Left renal cortex interstitium (tissue), 4 donors: ENCODE results near the gene DCK. TPM values are rescaled to one million over a fixed set of nuclear protein-coding genes. Genes with fewer than 3 reads are reported as not detected.
"Not testable (repeated sequence)": the region's sequence is repeated elsewhere in the genome, so short reads cannot be mapped to it uniquely, and the experiment has no call there.

Source experiments
- DNase-seq, 4 donors: peaks; one replicate each; pipeline ENCODE4 v3.0.0-alpha.2; 2013; ENCODE audit warnings: low read depth in 4 of 4, low spot score in 2 of 4, missing footprints in 1 of 4
- polyA plus RNA-seq, 4 donors: library from polyadenylated mRNA; unstranded; fragments of 120-200 nt; gene quantifications; one replicate each; pipeline ENCODE4 v1.2.1, GENCODE V29; 2013; ENCODE audit not compliant: insufficient read length in 4 of 4

The DCK gene
- polyA plus RNA-seq, 4 donors = 27.9 to 45.2 (median 37.9) TPM

DNA sequence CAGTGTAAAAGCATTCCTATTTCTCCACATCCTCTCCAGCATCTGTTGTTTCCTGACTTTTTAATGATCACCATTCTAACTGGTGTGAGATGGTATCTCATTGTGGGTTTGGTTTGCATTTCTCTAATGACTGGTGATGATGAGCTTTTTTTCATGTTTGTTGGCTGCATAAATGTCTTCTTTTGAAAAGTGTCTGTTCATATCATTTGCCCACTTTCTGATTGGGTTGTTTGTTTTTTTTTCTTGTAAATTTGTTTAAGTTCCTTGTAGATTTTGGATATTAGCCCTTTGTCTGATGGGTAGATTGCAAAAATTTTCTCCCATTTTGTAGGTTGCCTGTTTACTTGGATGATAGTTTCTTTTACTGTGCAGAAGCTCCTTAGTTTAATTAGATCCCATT is 6.2 kb downstream of the DCK start:
- not testable (repeated sequence) for DNase-seq

DNA sequence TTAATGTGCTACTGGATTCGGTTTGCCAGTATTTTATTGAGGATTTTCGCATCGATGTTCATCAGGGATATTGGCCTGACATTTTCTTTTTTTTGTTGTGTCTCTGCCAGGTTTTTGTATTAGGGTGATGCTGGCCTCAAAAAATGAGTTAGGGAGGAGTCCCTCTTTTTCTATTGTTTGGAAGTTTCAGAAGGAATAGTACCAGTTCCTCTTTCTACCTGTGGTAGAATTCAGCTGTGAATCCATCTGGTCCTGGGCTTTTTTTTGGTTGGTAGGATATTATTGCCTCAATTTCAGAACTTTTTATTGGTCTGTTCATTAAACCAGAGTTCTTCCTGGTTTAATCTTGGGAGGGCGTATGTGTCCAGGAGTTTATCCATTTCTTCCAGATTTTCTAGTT is 7.9 kb downstream of the DCK start:
- not testable (repeated sequence) for DNase-seq

DNA sequence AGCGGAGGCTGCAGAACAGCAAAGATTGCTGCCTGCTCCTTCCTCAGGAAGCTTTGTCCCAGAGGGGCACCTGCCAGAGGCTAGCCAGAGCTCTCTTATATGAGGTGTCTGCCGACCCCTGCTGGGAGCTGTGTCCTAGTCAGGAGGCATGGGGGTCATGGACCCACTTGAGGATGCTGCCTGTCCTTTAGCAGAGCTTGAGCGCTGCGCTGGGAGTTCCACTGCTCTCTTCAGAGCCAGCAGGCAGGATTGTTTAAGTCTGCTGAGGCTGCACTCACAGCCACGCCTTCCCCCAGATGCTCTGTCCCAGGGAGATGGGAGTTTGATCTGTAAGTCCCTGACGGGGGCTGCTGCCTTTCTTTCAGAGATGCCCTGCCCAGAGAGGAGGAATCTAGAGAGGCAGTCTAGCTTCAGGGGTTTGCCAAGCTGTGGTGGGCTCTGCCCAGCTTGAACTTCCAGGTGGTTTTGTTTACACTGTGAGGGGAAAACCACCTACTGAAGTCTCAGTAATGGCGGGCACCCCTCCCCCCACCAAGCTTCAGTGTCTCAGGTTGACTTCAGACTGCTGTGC is 10.9 kb downstream of the DCK start:
- no peak for DNase-seq

DNA sequence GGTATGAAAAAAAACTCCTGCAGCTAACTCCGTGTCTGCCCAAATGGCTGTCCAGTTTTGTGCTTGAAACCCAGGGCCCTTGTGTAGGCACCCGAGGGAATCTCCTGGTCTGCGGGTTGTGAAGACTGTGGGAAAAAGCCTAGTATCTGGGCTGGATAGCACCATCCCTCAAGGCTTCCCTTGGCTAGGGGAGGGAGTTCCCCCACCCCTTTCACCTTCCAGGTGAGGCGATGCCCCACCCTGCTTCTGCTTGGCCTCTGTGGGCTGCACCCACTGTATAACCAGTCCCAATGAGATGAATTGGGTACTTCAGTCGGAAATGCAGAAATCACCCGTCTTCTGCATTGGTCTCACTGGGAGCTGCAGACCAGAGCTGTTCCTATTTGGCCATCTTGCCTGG is 11.6 kb downstream of the DCK start:
- not testable (repeated sequence) for DNase-seq

DNA sequence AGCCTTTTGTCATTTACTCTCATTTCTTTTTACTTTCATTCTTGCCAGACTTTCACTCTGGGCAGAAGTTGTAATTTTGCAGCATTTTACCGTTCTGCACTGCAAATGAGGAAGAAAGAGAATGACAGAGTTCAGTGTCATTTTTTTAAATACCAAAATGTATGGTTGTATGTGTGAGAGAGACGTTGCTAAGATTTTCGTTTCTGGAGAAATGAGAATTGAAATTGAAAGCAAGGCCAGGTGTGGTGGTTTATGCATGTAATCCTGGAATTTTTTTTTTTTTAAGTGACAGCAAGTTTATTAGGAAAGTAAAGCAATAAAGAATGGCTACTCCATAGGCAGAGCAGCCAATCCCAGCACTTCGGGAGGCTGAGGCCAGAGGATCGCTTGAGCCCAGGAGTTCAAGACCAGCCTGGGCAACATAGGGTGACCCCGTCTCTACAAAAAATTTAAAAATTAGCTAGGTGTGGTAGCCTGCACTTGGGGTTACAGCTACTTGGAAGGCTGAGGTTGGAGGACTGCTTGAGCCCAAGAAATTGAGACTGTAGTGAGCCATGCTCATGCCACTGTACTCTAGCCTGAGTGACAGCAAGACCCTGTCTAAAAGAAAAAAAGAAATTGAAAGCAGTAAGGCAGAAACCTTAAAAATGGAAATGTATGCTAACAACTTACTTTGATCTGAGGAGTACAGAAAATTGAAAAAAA is 12.9 kb downstream of the DCK start:
- no peak for DNase-seq

DNA sequence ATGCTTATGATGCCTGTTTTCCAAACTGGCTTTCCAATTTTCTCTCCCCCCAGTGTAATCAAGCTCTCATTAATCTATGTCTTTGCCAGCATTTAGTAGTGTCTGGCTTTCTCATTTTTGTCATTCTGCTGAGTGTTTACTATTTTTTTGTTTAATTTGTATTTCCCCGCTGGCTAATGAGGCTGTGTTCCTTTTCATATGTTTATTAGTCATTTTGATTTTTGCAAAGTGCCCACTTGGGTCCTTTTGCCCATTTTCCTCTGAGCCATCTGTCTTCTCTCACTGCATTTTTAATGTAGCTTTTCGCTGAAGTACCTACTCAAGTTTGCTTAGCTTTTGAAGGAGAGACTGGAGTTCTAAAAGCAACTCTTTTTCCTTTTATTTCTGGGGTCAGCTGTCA is 14.7 kb downstream of the DCK start:
- DNase-seq = no peak

DNA sequence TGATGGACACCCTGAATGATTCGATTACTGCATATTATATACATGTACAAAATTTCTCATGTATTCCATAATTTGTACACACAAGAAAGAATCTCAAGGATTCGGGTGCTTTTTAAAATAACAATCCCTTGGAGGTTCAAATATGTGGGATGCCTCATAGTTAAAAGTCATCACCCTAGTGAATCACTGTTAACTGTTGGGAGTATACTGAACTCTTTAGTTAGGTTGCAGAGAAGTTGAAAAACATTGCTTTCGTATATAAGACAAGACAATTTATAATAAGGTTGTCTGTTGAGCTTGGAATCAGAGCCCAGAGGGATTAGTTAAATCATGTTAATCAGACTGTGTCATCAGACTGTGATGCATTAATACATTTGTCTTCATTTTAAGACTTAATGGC is 15.6 kb downstream of the DCK start:
- DNase-seq = no peak

DNA sequence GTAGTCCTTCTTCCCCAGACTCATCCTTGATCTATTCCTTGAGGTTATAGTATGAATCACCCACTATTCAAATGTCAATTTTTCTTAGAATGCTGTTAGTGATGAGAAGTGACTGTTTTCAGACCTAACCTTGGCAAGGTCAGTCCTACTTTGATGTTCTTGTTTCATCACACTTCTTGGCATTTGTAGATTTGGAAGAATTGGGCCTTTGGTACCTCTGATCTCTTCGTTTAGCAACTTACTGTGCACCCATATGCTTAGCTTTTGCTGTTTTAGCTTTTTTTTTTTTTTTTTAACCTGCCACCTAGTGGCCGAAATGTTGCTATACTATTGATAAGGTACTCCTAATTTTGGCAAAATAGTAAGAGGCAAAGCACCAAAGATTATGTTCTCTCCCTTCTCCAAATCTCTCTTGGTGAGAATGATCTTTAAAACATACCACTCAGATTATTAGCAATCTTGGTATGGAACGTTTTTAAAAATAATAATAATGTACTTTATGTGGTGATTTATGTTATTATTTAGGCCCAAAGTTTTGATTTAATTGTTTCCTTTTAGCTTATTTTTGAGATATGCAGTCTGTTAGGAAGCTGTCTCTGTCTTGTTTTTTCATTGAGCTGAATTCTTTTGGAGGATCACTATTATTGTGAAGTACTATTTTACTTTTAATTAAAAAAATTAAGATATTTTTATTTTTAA is 16.6 kb downstream of the DCK start:
- peak in 1 of 4 donors; percentile 40 for DNase-seq

DNA sequence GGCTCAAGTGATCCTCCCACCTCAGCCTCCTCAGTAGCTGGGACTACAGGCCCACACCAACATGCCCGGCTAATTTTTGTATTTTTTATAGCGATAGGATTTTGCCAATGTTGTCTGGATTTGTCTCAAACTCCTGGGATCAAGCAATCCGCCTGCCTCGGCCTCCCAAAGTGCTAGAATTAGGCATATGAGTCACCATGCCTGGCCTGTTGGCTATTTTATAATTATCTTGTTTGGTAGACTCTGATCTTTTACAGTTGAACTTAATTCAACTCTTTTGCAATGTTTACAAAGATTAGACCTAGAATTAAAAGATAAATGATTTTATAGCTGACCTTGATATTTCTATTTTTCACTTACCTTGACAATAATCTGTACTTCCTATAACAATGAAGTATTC is 18.0 kb downstream of the DCK start:
- DNase-seq = no peak

DNA sequence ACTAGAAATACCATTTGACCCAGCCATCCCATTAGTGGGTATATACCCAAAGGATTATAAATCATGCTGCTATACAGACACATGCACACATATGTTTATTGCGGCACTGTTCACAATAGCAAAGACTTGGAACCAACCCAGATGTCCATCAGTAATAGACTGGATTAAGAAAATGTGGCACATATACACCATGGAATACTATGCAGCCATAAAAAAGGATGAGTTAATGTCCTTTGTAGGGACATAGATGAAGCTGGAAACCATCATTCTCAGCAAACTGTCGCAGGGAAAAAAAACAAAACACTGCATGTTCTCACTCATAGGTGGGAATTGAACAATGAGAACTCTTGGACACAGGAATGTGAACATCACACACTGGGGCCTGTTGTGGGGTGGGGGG is 23.9 kb downstream of the DCK start:
- not testable (repeated sequence) for DNase-seq

DNA sequence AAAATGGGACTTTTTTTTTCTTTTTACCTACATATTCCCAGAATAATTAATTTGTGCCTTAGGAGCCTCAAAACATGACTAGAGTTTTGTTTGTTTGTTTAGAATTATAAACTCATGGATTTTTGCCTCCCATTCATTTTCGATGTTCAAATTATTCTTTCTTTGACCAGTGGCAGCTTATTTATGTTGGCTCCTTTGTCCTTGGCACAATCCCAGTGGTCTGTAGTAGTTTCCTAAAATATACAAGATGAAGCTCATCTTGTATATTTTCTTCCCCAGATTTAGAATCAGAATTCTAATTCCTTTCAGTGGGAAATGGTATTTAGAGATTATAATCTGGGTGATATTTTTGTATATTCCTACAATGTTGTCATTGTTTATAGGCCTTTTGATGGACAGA is 27.2 kb downstream of the DCK start:
- DNase-seq = no peak

DNA sequence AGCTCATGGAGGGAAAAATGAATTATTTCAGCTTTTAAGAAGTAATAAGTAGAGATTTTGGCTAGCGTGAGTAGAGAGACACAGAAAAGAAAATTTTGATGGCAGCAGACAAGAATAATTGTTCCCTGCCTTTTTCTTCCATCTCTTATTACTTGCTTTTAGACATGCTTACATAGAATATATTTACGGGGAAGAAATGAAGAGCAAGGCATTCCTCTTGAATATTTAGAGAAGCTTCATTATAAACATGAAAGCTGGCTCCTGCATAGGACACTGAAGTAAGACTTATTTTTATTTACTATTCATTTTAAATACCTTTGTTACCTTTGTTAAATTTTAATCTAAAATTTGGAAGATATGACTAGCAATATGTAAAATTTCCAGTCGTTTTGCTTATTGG is 32.2 kb downstream of the DCK start:
- DNase-seq = no peak

DNA sequence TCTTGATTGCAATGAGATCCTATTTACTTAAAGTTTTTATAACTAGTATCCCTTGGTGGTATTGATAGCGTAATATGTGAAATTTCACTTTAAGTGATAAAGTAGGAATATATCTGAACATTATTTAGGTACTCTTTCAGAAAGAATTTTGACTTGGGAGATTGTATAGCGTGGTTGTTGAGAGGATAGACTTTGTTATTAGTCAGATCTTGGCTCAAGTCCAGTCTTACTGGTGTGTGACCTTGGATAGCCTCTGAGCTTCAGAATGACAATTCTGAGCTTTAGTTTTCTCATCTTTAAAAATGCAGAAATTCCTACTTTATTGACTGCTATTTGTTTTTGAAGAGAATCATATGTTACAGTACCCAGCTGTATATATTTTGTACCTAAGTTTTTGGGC is 32.6 kb downstream of the DCK start:
- DNase-seq = no peak

DNA sequence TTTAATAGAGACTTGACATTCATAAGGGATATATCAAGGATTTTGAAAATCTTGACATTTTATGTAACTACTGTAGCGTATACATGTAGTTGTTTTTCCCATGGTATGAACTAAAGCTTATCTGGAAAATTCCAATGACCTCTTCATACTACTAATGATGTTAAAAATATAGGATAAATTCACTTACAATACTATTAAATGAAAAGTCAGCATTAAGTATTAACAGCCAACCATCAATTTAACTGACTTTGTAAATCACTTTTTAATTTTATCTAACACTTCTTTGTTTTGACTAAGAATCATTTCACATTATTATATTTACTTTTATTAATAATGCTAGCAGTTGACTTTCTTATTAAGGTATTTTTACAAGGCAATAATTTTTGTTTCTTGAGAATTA is 34.2 kb downstream of the DCK start:
- DNase-seq = no peak

DNA sequence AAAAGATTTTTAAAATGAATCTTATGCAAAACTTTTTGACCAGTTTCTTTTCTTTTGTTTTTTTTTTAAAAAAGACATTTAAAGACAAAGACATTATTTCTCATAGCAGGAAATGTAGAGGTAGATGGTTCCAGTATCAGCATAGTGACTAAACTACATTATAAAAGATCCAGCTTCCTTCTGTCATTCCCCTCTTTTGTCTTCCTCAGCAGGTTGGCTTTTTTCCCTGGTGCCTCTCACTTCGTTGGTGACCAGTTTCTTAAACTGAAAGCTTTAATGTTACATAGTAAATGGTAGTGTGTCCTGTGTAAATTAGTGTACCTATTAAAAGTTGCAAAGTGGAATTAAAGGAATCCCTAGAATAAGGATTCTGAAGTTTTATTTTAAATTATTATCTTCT is 36.1 kb downstream of the DCK start:
- DNase-seq = no peak

DNA sequence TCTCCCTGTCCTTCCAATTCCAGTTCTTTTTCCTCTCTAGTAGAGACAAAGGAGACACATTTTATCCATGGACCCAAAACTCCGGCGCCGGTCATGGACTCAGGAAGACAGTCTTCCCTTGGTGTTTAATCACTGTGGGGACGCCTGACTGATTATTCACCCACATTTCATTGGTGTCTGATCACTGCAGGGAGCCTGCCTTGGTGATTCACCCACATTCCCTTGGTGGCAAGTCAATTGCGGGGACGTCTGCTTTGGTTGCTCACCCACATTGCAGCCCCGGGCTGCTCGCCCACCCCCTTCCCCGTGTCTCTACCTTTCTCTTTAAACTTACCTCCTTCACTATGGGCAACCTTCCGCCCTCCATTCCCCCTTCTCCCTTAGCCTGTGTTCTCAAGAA is 38.7 kb downstream of the DCK start:
- DNase-seq = not testable (repeated sequence)

DNA sequence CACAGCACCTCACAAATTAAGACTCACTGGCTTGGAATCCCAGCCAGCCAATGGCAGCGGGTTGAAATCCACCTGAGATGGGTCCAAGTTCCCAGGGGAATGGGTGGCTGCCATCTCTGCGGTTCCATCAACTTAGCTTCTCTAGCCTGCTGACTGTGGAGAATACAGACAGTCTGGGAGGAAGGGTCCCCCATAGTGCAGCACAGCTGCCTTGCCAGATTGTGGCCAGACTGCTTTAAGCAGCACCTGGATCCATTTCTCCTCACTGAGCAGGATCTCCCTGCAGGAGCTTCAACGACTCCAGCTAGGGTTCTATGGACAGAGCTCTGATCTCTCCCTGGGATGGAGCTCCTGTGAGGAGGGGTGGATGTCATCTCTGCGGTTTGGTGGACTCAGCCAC is 51.8 kb downstream of the DCK start:
- no peak for DNase-seq

DNA sequence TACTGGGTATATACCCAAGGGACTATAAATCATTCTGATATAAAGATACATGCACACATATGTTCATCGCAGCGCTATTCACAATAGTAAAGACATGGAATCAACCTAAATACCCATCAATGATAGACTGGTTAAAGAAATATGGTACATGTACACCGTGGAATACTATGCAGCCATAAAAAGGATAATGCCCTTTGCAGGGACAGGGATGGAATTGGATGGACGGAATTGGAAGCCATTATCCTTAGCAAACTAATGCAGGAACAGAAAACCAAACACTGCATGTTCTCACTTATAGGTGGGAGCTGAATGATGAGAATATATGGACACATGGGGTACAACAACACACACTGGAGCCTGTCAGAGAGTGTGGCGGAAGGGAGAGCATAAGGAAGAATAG is 55.9 kb downstream of the DCK start:
- DNase-seq = no peak

DNA sequence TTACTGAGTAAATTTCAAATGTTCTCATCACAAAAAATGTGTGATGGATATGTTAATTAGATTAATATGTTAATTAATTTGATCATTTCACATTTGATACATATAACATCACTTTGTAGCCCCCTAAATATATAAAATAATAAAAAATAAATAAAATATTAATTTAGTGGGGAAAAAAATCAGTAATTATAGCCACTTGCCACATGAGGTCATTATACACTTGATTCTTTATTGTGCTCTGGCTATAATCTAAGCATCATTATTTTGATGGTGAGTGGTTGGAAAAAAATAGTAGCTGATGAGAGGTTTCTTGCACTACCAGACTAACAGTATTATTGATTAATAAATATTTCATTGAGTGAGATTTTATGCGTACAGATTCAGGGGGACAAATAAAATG is 57.4 kb downstream of the DCK start:
- no peak for DNase-seq

DNA sequence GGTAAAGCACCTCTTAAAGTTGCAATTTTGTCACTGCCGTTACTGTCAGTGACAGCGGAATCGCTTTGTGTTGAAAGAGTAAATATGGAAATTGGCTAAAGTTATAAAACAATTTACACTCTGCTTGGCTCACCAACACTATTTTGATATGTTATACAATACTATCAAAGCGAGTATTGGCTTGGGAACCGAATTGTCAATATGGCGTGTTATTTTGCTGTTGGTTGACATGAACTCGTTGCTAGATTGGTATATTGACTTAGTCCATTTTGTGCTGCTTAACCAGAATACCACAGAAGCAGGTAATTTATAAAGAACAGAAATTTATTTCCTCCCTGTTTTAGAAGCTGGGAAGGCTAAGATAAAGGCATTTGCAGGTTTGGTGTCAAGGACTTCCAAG is 58.6 kb downstream of the DCK start:
- DNase-seq = no peak

DNA sequence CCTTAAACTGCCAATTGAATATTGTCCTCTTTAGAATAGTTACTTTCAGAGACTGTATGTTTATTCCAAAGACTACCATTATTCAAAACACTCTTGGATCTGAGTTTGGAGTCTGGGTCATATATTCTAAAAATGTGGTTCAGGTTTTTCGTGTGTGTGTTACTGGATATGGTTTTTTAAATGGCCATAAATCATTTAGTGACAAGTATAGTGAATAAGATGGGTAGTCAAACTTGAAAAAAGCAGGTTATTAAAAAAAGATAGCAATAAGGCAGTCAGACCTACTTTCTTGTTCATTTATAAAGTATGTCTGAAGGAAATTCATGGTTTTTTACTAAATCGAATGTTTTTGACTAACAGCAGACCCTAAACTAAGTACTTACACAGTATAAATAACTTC is 59.3 kb downstream of the DCK start:
- no peak for DNase-seq

DNA sequence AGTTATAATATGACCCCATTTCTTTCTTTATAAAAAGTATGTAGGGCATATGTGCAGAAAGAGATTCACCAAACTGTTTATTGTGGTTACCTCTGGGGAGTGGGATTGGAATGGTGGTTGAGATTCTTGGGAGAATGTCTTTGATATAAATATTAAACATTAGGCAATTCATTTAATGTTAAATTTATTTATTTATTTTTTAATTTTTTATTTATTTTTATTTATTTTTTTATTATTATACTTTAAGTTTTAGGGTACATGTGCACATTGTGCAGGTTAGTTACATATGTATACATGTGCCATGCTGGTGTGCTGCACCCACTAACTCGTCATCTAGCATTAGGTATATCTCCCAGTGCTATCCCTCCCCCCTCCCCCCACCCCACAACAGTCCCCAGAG is 60.2 kb downstream of the DCK start:
- not testable (repeated sequence) for DNase-seq
